Thyroid gland (tissue), 4 donors: ENCODE data around the gene LTC4S. TPM values are rescaled to one million over a fixed set of nuclear protein-coding genes. Genes with fewer than 3 reads are reported as not detected.
A peak's percentile ranks its signal among the peaks of the same experiment; 100 is the strongest.

Experiments used
- DNase-seq, 2 donors: peaks; one replicate each; pipeline ENCODE4 v3.0.0-alpha.2; 2019
- H3K27ac ChIP-seq, 3 donors: fragments of 200-600 bp; sonication (generic); 1 replicate in 2 of 3; 2 replicates in 1 of 3; pipeline ENCODE4 v1.5.1; 2016 to 2019; ENCODE audit warnings: mild to moderate bottlenecking in 1 of 3, moderate library complexity in 1 of 3
- H3K27me3 ChIP-seq: fragments of 200-600 bp; sonication (generic); one replicate; pipeline ENCODE4 v1.5.1; 2019
- H3K36me3 ChIP-seq, 2 donors: fragments of 200-600 bp; sonication (generic); one replicate each; pipeline ENCODE4 v1.5.1; 2016 to 2019
- H3K4me1 ChIP-seq, 2 donors: fragments of 200-600 bp; sonication (generic); one replicate each; pipeline ENCODE4 v1.5.1; 2017 to 2019
- H3K4me3 ChIP-seq, 3 donors: fragments of 200-600 bp; sonication (generic); replicated peaks in 1 of 3; 1 replicate in 2 of 3; 2 replicates in 1 of 3; pipeline ENCODE4 v1.5.1; 2016; ENCODE audit warnings: mild to moderate bottlenecking in 1 of 3
- H3K9me3 ChIP-seq: fragments of 200-600 bp; sonication (generic); one replicate; pipeline ENCODE4 v1.5.1; 2017
- POLR2A ChIP-seq, 2 donors: fragments of 450-650 bp; IDR thresholded peaks; one replicate each; pipeline ENCODE4 v1.6.1; 2017; ENCODE audit warnings: antibody characterized with exemption in 2 of 2, mild to moderate bottlenecking in 2 of 2, moderate library complexity in 1 of 2
- WGBS, 2 donors: methylation state at CpG; one replicate each; pipeline ENCODE4 v1.1.5; 2017; 5-methylcytosine and 5-hydroxymethylcytosine counted together
- intact Hi-C: fragments of 100-400 bp; cut with DNase I; formaldehyde crosslinking; loops from one replicate; pipeline ENCODE4 v1.15.1; 2023
- total RNA-seq, 4 donors: library from RNA; depleted of rRNA; stranded (reverse); fragments of >200 nt; gene quantifications; one replicate each; pipeline ENCODE4 v1.2.3, GENCODE V29; 2016
- TF ChIP-seq, protein P1 (sequence below), 6 experiments: fragments of 200-600 bp in 3 of 6; fragments of 450-650 bp in 3 of 6; sonication (generic) in 3 of 6; IDR thresholded peaks; one replicate each; pipeline ENCODE4 v1.5.1; 2016 to 2019; ENCODE audit warnings: antibody characterized with exemption in 6 of 6, mild to moderate bottlenecking in 2 of 6, inconsistent platforms in 1 of 6, moderate library complexity in 1 of 6

Gene LTC4S
- total RNA-seq, 4 donors from 2014 or later: 6.4 to 28.2 (median 15.9) TPM

DNA sequence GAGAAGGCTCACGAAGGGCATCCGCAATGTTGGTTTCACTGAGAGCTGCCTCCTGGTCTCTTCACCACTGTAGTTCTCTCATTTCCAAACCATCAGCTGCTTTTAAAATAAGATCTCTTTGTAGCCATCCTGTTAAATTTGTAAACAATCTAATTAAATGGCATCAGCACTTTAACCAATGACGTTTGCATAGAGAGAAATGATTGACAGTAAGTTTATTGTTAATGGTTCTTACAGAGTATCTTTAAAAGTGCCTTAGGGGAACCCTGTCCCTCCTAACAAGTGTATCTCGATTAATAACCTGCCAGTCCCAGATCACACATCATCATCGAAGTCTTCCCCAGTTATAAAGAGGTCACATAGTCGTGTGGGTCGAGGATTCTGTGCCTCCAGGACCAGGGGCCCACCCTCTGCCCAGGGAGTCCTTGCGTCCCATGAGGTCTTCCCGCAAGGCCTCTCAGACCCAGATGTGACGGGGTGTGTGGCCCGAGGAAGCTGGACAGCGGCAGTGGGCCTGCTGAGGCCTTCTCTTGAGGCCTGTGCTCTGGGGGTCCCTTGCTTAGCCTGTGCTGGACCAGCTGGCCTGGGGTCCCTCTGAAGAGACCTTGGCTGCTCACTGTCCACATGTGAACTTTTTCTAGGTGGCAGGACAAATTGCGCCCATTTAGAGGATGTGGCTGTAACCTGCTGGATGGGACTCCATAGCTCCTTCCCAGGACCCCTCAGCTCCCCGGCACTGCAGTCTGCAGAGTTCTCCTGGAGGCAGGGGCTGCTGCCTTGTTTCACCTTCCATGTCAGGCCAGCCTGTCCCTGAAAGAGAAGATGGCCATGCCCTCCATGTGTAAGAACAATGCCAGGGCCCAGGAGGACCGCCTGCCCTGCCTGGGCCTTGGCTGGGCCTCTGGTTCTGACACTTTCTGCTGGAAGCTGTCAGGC lies 43.6 kb downstream of the LTC4S start:
- peak overlapping the region in 1 of 3 donors; percentile 12 for H3K27ac ChIP-seq
- no peaks in the 10 kb centered on the region for H3K27me3 ChIP-seq
- H3K36me3 ChIP-seq: peaks cover 49 to 57% of the 10 kb centered on the region in 2 donors
- no peak for DNase-seq
- no peak for TF ChIP-seq POLR2A (IDR thresholded peaks at IDR 0.05)
- TF ChIP-seq, protein P1, sequence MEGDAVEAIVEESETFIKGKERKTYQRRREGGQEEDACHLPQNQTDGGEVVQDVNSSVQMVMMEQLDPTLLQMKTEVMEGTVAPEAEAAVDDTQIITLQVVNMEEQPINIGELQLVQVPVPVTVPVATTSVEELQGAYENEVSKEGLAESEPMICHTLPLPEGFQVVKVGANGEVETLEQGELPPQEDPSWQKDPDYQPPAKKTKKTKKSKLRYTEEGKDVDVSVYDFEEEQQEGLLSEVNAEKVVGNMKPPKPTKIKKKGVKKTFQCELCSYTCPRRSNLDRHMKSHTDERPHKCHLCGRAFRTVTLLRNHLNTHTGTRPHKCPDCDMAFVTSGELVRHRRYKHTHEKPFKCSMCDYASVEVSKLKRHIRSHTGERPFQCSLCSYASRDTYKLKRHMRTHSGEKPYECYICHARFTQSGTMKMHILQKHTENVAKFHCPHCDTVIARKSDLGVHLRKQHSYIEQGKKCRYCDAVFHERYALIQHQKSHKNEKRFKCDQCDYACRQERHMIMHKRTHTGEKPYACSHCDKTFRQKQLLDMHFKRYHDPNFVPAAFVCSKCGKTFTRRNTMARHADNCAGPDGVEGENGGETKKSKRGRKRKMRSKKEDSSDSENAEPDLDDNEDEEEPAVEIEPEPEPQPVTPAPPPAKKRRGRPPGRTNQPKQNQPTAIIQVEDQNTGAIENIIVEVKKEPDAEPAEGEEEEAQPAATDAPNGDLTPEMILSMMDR (IDR thresholded peaks at IDR 0.05): no peak
- no peak overlapping the region for H3K4me3 ChIP-seq
- no peaks in the 10 kb centered on the region for H3K9me3 ChIP-seq
- intact Hi-C loops: no loop called here
- H3K4me1 ChIP-seq: no peaks in the 10 kb centered on the region
- 87% methylated on average over 11 to 15 of the region's 15 CpGs for WGBS, 2 donors

DNA sequence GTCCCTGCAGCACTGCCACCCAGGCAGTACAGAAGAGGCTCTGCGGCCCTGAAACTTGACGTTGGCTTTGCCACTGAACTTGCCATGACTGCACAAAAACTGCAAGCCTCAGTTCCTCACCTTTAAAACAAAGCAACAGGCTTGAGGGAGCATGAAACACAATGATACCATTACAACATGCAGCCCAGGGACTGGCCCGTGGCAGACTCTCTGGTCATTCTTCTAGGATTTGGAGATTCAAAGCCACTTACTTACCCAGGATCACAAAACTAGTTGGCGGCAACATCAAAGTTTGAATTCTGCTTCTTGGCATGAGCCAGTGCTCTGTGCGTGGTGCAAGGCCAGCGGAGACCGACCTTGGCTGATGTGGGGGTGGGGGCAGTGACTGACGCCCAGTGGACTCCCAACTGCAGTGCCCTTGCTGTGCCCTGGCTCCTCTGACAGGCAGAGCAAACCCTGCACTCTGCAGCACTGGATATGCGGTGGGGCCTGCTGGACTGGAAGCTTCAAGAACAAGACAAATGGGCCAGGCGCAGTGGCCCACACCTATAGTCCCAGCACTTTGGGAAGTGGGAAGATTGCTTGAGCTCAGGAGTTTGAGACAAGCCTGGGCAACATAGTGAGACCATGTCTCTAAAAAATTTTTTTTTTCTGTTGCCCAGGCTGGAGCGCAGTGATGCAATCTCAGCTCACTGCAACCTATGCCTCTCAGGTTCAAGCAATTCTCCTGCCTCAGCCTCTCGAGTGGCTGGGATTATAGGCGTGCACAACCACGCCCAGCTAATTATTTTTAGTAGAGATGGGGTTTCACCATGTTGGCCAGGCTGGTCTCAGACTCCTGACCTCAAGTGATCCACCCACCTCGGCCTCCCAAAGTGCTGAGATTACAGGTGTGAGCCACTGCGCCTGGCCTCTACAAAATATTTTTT lies 45.8 kb downstream of the LTC4S start:
- Histone ChIP-seq H3K27ac (no peak overlapping the region), H3K4me3 (no peak overlapping the region), H3K36me3 (peaks cover 31 to 37% of the 10 kb centered on the region in 2 donors), H3K27me3 (no peaks in the 10 kb centered on the region), H3K4me1 (peaks cover 0 to 4% of the 10 kb centered on the region in 2 donors), H3K9me3 (no peaks in the 10 kb centered on the region)
- no peak for DNase-seq
- intact Hi-C loops: no loop called here
- TF ChIP-seq, protein P1 (IDR thresholded peaks at IDR 0.05): no peak
- no peak for TF ChIP-seq POLR2A (IDR thresholded peaks at IDR 0.05)
- 90 to 92% methylated on average over 12 to 16 of the region's 16 CpGs for WGBS, 2 donors

DNA sequence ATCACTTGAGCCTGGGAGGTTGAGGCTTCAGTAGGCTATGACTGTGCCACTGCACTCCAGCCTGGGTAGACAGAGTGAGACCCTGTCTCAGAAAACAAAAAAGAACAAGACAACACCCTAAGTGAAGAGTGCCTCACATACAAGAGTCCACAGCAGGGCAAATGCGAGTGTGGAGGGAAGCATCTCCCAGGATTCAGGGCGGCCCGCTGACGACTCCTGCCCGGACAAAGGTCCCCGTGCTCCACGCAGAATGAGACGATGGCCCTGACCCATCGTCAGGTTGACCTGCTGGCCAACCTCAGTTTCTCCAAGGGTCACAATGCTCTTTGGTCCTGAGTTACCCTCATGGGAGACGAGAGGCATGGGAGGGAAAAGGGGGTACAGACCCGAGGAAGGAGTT lies 46.5 kb downstream of the LTC4S start:
- Histone ChIP-seq H3K27me3 (no peaks in the 10 kb centered on the region), H3K36me3 (peaks cover 31 to 32% of the 10 kb centered on the region in 2 donors), H3K4me1 (peaks cover 0 to 4% of the 10 kb centered on the region in 2 donors), H3K4me3 (no peak overlapping the region), H3K27ac (no peak overlapping the region), H3K9me3 (no peaks in the 10 kb centered on the region)
- DNase-seq: no peak
- TF ChIP-seq, protein P1 (IDR thresholded peaks at IDR 0.05): no peak
- no peak for TF ChIP-seq POLR2A (IDR thresholded peaks at IDR 0.05)
- 90 to 94% methylated on average over 11 of the region's 11 CpGs for WGBS, 2 donors
- intact Hi-C loops: no loop called here

DNA sequence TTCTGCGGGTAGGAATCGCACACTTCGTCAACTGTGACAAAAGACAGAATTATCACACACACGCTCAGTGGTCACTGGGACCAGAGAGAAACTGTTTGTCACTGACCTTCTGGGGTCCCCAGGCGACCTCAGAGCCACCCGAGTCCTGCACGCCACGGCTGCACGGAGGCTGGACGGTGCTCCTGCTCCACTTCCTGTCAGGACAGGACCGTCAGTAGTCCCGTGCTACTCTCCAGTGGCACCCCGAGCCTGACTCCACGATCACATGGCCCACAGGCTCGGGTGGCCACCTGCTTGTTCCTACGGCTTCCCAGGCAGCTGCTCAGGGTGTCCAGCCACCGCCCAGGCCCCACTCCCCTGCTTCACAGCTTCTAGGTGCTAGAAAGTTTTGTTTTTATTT lies 47.0 kb downstream of the LTC4S start:
- WGBS, 2 donors: 86 to 91% methylated on average over 5 to 17 of the region's 17 CpGs
- Histone ChIP-seq H3K27me3 (no peaks in the 10 kb centered on the region), H3K4me3 (no peak overlapping the region), H3K4me1 (peaks cover 0 to 4% of the 10 kb centered on the region in 2 donors), H3K27ac (no peak overlapping the region), H3K36me3 (peaks cover 28 to 29% of the 10 kb centered on the region in 2 donors), H3K9me3 (no peaks in the 10 kb centered on the region)
- TF ChIP-seq, protein P1 (IDR thresholded peaks at IDR 0.05): no peak
- no peak for TF ChIP-seq POLR2A (IDR thresholded peaks at IDR 0.05)
- intact Hi-C loops: no loop called here
- DNase-seq: no peak
